HepG2 (cell line): ENCODE measurements around the gene NDUFB7. TPM values are rescaled to one million over a fixed set of nuclear protein-coding genes. Genes with fewer than 3 reads are reported as not detected.
A peak's percentile ranks its signal among the peaks of the same experiment; 100 is the strongest.

Experiments
- CREB1 ChIP-seq, 2 experiments: fragments of 450-650 bp in 1 of 2; IDR thresholded peaks; 2 replicates each; pipeline ENCODE4 v1.6.1; 2016 to 2017; ENCODE audit warnings: control low read depth in 1 of 2, mild to moderate bottlenecking in 1 of 2, missing compliant biosample characterization in 1 of 2, missing genetic modification characterization in 1 of 2
- EP300 ChIP-seq, 3 experiments: sonication (generic) in 1 of 3; formaldehyde crosslinking in 1 of 3; IDR thresholded peaks; 2 replicates each; pipeline versions ENCODE4 v1.5.1 to v1.6.1; 2011 to 2020; ENCODE audit warnings: low read depth in 2 of 3, low read length in 2 of 3, borderline replicate concordance in 1 of 3, improper control_type of control experiment in 1 of 3, mild to moderate bottlenecking in 1 of 3, missing genetic modification reagents in 1 of 3, moderate library complexity in 1 of 3
- FIP1L1 ChIP-seq: fragments of 200-400 bp; formaldehyde crosslinking; IDR thresholded peaks from 2 replicates; pipeline ENCODE4 v1.6.1; 2018; ENCODE audit warnings: low read depth, mild to moderate bottlenecking, low read length, moderate library complexity, borderline replicate concordance; ENCODE audit not compliant: insufficient read depth
- GABPB1 ChIP-seq: IDR thresholded peaks from 2 replicates; pipeline ENCODE4 v1.6.1; 2016; ENCODE audit warnings: mild to moderate bottlenecking, missing genetic modification reagents, moderate library complexity, missing compliant biosample characterization
- ISL2 ChIP-seq: sonication (generic); formaldehyde crosslinking; IDR thresholded peaks from 2 replicates; pipeline ENCODE4 v1.5.0; 2020; ENCODE audit warnings: missing genetic modification reagents
- KAT7 ChIP-seq: IDR thresholded peaks from 2 replicates; pipeline ENCODE4 v1.6.1; 2018; ENCODE audit warnings: borderline replicate concordance, missing compliant biosample characterization
- MED8 ChIP-seq: sonication (generic); formaldehyde crosslinking; IDR thresholded peaks from 2 replicates; pipeline ENCODE4 v1.8.1; 2023; ENCODE audit warnings: mild to moderate bottlenecking, missing genetic modification reagents; ENCODE audit not compliant: insufficient replicate concordance
- NFIB ChIP-seq: sonication (generic); formaldehyde crosslinking; IDR thresholded peaks from 2 replicates; pipeline ENCODE4 v1.9.0; 2021; ENCODE audit warnings: missing genetic modification reagents, mild to moderate bottlenecking, borderline replicate concordance
- PHF20 ChIP-seq: sonication (generic); formaldehyde crosslinking; IDR thresholded peaks from 2 replicates; pipeline ENCODE4 v1.5.0; 2020; ENCODE audit warnings: mild to moderate bottlenecking, missing genetic modification reagents
- REL ChIP-seq: sonication (generic); formaldehyde crosslinking; conservative IDR thresholded peaks from 2 replicates; pipeline ENCODE4 v1.8.0; 2022; ENCODE audit warnings: mild to moderate bottlenecking, missing genetic modification reagents, moderate library complexity
- SKI ChIP-seq: fragments of 450-650 bp; IDR thresholded peaks from one replicate; pipeline ENCODE4 v1.6.1; 2018; ENCODE audit warnings: mild to moderate bottlenecking; ENCODE audit not compliant: partially characterized antibody
- SPEN ChIP-seq: sonication (generic); formaldehyde crosslinking; IDR thresholded peaks from 2 replicates; pipeline ENCODE4 v1.5.1; 2020; ENCODE audit warnings: low read depth, mild to moderate bottlenecking, missing genetic modification reagents
- TCF12 ChIP-seq, 2 experiments: fragments of 450-650 bp in 1 of 2; sonication (generic) in 1 of 2; formaldehyde crosslinking in 1 of 2; IDR thresholded peaks; 2 replicates each; pipeline versions ENCODE4 v1.6.1 to v1.8.0; 2017 to 2022; ENCODE audit warnings: antibody characterized with exemption in 1 of 2, mild to moderate bottlenecking in 1 of 2, missing genetic modification reagents in 1 of 2, moderate library complexity in 1 of 2
- THYN1 ChIP-seq: sonication (generic); formaldehyde crosslinking; IDR thresholded peaks from 2 replicates; pipeline ENCODE4 v1.8.1; 2023; ENCODE audit warnings: low read depth, mild to moderate bottlenecking, moderate library complexity, missing genetic modification reagents, borderline replicate concordance
- ZBTB1 ChIP-seq: sonication (generic); formaldehyde crosslinking; IDR thresholded peaks from 2 replicates; pipeline ENCODE4 v1.4.0; 2020; ENCODE audit warnings: missing genetic modification reagents, borderline replicate concordance
- ZBTB21 ChIP-seq: sonication (generic); formaldehyde crosslinking; IDR thresholded peaks from 2 replicates; pipeline ENCODE4 v1.4.0; 2020; ENCODE audit warnings: missing genetic modification reagents
- ZFP37 ChIP-seq: sonication (generic); formaldehyde crosslinking; IDR thresholded peaks from 2 replicates; pipeline ENCODE4 v1.4.0; 2020; ENCODE audit warnings: missing genetic modification reagents, borderline replicate concordance
- ZIK1 ChIP-seq: sonication (generic); formaldehyde crosslinking; IDR thresholded peaks from 2 replicates; pipeline ENCODE4 v1.5.0; 2020; ENCODE audit warnings: mild to moderate bottlenecking, low read depth, missing genetic modification reagents, borderline replicate concordance
- ZNF256 ChIP-seq: sonication (generic); formaldehyde crosslinking; conservative IDR thresholded peaks from 2 replicates; pipeline ENCODE4 v1.4.0; 2020; ENCODE audit warnings: missing genetic modification reagents
- ZNF282 ChIP-seq: fragments of 450-650 bp; IDR thresholded peaks from 2 replicates; pipeline ENCODE4 v1.6.1; 2018; ENCODE audit not compliant: partially characterized antibody
- ZNF496 ChIP-seq: sonication (generic); formaldehyde crosslinking; IDR thresholded peaks from 2 replicates; pipeline ENCODE4 v1.8.1; 2023; ENCODE audit warnings: mild to moderate bottlenecking, moderate library complexity, missing genetic modification reagents; ENCODE audit not compliant: insufficient replicate concordance
- ZNF546 ChIP-seq: sonication (generic); formaldehyde crosslinking; conservative IDR thresholded peaks from 2 replicates; pipeline ENCODE4 v1.8.1; 2023; ENCODE audit warnings: mild to moderate bottlenecking, missing genetic modification reagents
- polyA plus RNA-seq, 8 experiments: library from polyadenylated mRNA; depleted of rRNA in 3 of 8; stranded (reverse) in 7 of 8; unstranded in 1 of 8; fragments of >200 nt; fragmentation: Illumina TruSeq in 4 of 8; extraction: Trizol in 4 of 8; gene quantifications; 2 replicates each; pipeline versions ENCODE4 v1.2.1 to v1.2.3, GENCODE V29; 2011 to 2016; ENCODE audit warnings: low read depth in 4 of 8, missing spikeins in 1 of 8, mixed read lengths in 1 of 8; ENCODE audit not compliant: insufficient read depth in 1 of 8
- total RNA-seq, 5 experiments: library from RNA; depleted of rRNA; stranded (reverse); fragments of >200 nt; fragmentation: Illumina TruSeq; extraction: Trizol; gene quantifications; 2 replicates each; pipeline ENCODE4 v1.2.3, GENCODE V29; 2016; ENCODE audit warnings: low read depth in 1 of 5
- TF ChIP-seq, protein P1 (sequence below): sonication (generic); formaldehyde crosslinking; IDR thresholded peaks from 2 replicates; pipeline ENCODE4 v1.5.0; 2020; ENCODE audit warnings: mild to moderate bottlenecking, missing genetic modification reagents
- TF ChIP-seq, protein P2 (sequence below): sonication (generic); formaldehyde crosslinking; IDR thresholded peaks from 2 replicates; pipeline ENCODE4 v1.8.0; 2022; ENCODE audit warnings: mild to moderate bottlenecking, missing genetic modification reagents

NDUFB7 gene
- total and polyA plus RNA-seq, 2 of the 13 experiments (the other 11 are each of a cell fraction or from before 2014, with no cell fraction given), result 156 to 198 TPM

DNA sequence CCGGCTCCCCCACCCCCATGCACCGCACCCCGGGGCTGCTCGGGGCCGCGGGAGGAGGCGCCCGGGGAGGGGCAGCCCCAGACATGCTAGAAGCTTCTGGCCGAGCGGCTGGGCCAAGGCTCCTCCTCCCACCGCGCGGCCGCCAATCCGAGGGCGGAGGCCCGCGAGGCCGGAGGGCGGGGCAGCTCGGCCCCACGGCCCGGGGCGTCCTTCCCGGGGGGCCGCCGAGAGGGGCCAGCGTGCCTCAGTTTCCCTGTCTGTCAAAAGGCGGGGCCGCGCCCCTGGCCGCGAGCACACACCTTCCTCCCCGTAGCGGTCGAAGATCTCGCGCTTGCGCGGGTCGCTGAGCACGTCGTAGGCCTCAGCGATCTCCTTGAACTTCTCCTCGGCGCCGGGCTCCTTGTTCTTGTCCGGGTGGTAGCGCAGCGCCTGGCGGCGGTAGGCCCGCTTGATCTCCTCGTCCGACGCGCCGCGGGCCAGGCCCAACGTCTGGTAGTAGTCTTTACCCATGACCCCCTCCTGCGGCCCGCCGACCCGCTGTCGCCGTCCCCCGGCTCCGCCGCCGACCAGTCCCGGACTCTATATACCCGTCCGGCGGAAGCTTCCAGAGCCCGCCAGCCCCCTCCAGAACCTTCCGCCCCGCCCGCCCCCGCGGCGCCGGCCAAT lies 53.9 kb downstream of the NDUFB7 start, which contains the start of gene DNAJB1 (continued):
- TF ChIP-seq, protein P1, sequence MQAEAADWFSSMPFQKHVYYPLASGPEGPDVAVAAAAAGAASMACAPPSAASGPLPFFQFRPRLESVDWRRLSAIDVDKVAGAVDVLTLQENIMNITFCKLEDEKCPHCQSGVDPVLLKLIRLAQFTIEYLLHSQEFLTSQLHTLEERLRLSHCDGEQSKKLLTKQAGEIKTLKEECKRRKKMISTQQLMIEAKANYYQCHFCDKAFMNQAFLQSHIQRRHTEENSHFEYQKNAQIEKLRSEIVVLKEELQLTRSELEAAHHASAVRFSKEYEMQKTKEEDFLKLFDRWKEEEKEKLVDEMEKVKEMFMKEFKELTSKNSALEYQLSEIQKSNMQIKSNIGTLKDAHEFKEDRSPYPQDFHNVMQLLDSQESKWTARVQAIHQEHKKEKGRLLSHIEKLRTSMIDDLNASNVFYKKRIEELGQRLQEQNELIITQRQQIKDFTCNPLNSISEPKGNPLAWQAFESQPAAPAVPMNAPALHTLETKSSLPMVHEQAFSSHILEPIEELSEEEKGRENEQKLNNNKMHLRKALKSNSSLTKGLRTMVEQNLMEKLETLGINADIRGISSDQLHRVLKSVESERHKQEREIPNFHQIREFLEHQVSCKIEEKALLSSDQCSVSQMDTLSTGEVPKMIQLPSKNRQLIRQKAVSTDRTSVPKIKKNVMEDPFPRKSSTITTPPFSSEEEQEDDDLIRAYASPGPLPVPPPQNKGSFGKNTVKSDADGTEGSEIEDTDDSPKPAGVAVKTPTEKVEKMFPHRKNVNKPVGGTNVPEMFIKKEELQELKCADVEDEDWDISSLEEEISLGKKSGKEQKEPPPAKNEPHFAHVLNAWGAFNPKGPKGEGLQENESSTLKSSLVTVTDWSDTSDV (CRISPR knock-in tag), result peak; percentile 54; the same call in 1 of the 2 replicates
- TF ChIP-seq PHF20 (CRISPR knock-in tag) (peak; percentile 55; the same call in 1 of the 2 replicates), ZNF496 (CRISPR knock-in tag) (no peak), EP300 (IDR thresholded peaks at IDR 0.05; ENCODE audit: low read depth in 2 of 2, low read length in 2 of 2) (no peak), EP300 (CRISPR knock-in tag; IDR thresholded peaks at IDR 0.05; ENCODE audit: borderline replicate concordance) (peak; percentile 60), GABPB1 (CRISPR knock-in tag) (peak; percentile 82; the same call in 1 of the 2 replicates), ZNF546 (CRISPR knock-in tag) (peak; percentile 39; the same call in 1 of the 2 replicates), ZBTB1 (0 out of 2 replicates have a peak, but pooled peaks have one; percentile 46), THYN1 (CRISPR knock-in tag) (no peak), KAT7 (CRISPR knock-in tag) (no peak), SPEN (CRISPR knock-in tag) (0 out of 2 replicates have a peak, but pooled peaks have one; percentile 12), SKI (peak; percentile 67), ZFP37 (CRISPR knock-in tag) (no peak; the same call in 1 of the 2 replicates), TCF12 (IDR thresholded peaks at IDR 0.05) (no peak), TCF12 (CRISPR knock-in tag; IDR thresholded peaks at IDR 0.05) (0 out of 2 replicates have a peak, but pooled peaks have one; percentile 28), ZNF256 (CRISPR knock-in tag) (0 out of 2 replicates have a peak, but pooled peaks have one; percentile 20), CREB1 (IDR thresholded peaks at IDR 0.05) (no peak), CREB1 (CRISPR knock-in tag; IDR thresholded peaks at IDR 0.05) (no peak), NFIB (CRISPR knock-in tag) (no peak), REL (no peak), ZIK1 (CRISPR knock-in tag) (peak; percentile 81; the same call in 1 of the 2 replicates), ZNF282 (no peak), FIP1L1 (peak; percentile 90; the same call in 1 of the 2 replicates), MED8 (CRISPR knock-in tag) (no peak), ISL2 (CRISPR knock-in tag) (peak; percentile 61), ZBTB21 (no peak)
- TF ChIP-seq, protein P2, sequence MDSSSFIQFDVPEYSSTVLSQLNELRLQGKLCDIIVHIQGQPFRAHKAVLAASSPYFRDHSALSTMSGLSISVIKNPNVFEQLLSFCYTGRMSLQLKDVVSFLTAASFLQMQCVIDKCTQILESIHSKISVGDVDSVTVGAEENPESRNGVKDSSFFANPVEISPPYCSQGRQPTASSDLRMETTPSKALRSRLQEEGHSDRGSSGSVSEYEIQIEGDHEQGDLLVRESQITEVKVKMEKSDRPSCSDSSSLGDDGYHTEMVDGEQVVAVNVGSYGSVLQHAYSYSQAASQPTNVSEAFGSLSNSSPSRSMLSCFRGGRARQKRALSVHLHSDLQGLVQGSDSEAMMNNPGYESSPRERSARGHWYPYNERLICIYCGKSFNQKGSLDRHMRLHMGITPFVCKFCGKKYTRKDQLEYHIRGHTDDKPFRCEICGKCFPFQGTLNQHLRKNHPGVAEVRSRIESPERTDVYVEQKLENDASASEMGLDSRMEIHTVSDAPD (CRISPR knock-in tag), result peak; percentile 22; the same call in 1 of the 2 replicates
